ENCODE data around the gene APOA1.

The APOA1 gene

GRCh38 chr11:116825854-116826750 is 11.3 kb downstream of the APOA1 start:
- FAIRE-seq (no peak), DNase-seq (ENCODE audit: insufficient read length, low spot score) (no peak)
- TF ChIP-seq CTCF (IDR thresholded peaks at IDR 0.05; ENCODE audit: insufficient read depth, missing control alignments): no peak

- no peak for TF ChIP-seq CTCF (IDR thresholded peaks at IDR 0.05; ENCODE audit: insufficient read depth, missing control alignments)
- DNase-seq (ENCODE audit: insufficient read length, low spot score): no peak
- no peak for FAIRE-seq
Observed at GRCh38 chr11:116825434-116825833, 12.0 kb downstream of the APOA1 start.

- FAIRE-seq: no peak
- no peak for TF ChIP-seq CTCF (IDR thresholded peaks at IDR 0.05; ENCODE audit: insufficient read depth, missing control alignments)
- no peak for DNase-seq (ENCODE audit: insufficient read length, low spot score)
Observed at GRCh38 chr11:116823031-116823843, 14.2 kb downstream of the APOA1 start, which contains the start of gene APOA4. Gene APOA4 (minus strand): TSS chr11:116823304. CDS start chr11:116823191, 113 bp downstream.

- TF ChIP-seq CTCF (IDR thresholded peaks at IDR 0.05; ENCODE audit: insufficient read depth, missing control alignments): no peak
- FAIRE-seq: no peak
- no peak for DNase-seq (ENCODE audit: insufficient read length, low spot score)
Observed at GRCh38 chr11:116822575-116822974, 14.8 kb downstream of the APOA1 start.

GRCh38 chr11:116821050-116821918 is 16.1 kb downstream of the APOA1 start:
- no peak for FAIRE-seq
- TF ChIP-seq CTCF (IDR thresholded peaks at IDR 0.05; ENCODE audit: insufficient read depth, missing control alignments): no peak
- no peak for DNase-seq (ENCODE audit: insufficient read length, low spot score)

GRCh38 chr11:116819049-116819448 is 18.4 kb downstream of the APOA1 start:
- FAIRE-seq (no peak), DNase-seq (ENCODE audit: insufficient read length, low spot score) (no peak)
- no peak for TF ChIP-seq CTCF (IDR thresholded peaks at IDR 0.05; ENCODE audit: insufficient read depth, missing control alignments)
